ENCODE measurements around the gene ZMAT5.

- TF ChIP-seq NFAT5 (CRISPR knock-in tag; IDR thresholded peaks at IDR 0.05), result no peak
- TF ChIP-seq, protein P1, sequence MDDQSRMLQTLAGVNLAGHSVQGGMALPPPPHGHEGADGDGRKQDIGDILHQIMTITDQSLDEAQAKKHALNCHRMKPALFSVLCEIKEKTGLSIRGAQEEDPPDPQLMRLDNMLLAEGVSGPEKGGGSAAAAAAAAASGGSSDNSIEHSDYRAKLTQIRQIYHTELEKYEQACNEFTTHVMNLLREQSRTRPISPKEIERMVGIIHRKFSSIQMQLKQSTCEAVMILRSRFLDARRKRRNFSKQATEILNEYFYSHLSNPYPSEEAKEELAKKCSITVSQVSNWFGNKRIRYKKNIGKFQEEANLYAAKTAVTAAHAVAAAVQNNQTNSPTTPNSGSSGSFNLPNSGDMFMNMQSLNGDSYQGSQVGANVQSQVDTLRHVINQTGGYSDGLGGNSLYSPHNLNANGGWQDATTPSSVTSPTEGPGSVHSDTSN (CRISPR knock-in tag; IDR thresholded peaks at IDR 0.05; ENCODE audit: borderline replicate concordance), result no peak
- TF ChIP-seq, protein P2, sequence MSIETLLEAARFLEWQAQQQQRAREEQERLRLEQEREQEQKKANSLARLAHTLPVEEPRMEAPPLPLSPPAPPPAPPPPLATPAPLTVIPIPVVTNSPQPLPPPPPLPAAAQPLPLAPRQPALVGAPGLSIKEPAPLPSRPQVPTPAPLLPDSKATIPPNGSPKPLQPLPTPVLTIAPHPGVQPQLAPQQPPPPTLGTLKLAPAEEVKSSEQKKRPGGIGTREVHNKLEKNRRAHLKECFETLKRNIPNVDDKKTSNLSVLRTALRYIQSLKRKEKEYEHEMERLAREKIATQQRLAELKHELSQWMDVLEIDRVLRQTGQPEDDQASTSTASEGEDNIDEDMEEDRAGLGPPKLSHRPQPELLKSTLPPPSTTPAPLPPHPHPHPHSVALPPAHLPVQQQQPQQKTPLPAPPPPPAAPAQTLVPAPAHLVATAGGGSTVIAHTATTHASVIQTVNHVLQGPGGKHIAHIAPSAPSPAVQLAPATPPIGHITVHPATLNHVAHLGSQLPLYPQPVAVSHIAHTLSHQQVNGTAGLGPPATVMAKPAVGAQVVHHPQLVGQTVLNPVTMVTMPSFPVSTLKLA (IDR thresholded peaks at IDR 0.05), result no peak
- no peak for TF ChIP-seq HDAC2 (CRISPR knock-in tag; IDR thresholded peaks at IDR 0.05)
Observed at GRCh38 chr22:29738118-29738815, 28.5 kb downstream of the ZMAT5 start.
